Measurements from ENCODE around the gene CD63. TPM values are rescaled to one million over a fixed set of nuclear protein-coding genes. Genes with fewer than 3 reads are reported as not detected.

CD63 gene
- total RNA-seq, 2 donors from 2014 or later = 341 to 511 TPM

DNA sequence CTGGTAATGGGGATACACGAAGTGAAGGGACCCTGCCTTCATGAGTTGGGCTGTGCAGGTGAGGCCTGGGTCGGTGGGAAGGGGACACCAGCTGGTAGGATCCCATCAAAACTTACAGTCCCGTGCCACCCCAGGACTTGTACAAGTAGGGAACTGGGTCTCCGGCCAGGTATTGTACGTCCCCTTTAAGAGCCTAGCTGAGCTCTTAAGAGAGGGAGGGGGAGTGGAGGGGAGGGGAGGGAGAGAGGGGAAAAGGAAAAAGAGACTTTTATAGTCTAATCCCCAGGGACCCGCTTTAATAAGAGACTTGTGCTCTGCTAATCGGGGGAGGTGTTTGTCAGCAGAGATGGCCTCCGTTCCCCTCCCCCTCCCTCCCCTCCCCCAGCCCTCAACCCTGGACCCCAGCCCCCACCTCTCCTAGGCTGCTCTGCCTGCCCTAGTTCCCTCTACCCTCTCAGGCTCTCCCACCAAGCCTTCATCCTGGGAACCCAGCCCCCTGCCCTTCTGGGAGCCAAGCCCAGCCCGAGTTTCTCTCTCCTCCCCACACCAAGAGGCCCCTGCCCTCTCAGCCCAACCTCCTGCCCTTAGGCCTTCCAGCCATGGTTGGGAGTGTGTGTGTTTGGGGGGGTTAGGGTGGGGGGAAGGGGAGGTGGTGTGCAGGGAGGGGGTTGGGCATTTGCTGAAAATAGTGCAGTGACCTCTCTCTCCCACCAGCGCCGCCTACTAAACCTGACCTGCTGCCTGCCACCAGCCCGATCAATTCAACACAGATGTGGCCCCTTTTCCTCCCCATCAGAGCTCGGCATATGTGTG lies 16.8 kb upstream of the CD63 start:
- H3K27ac ChIP-seq = peak overlapping the region in 1 of 4 donors; percentile 3
- H3K4me1 ChIP-seq = peaks cover 23% of the 10 kb centered on the region
- intact Hi-C loops (cut with DNase I) = loop anchor here (10.0 kb wide), 3 partner anchors 79 to 289 kb away; partner anchors contain the start of gene DNAJC14
- no peaks in the 10 kb centered on the region for H3K27me3 ChIP-seq
- TF ChIP-seq POLR2A (IDR thresholded peaks at IDR 0.05) = no peak
- TF ChIP-seq CTCF (IDR thresholded peaks at IDR 0.05) = no peak
- peak; percentile 19 for ATAC-seq
- no peaks in the 10 kb centered on the region for H3K9me3 ChIP-seq
- no peak for DNase-seq
- H3K4me3 ChIP-seq = no peak overlapping the region
- WGBS, 2 donors = 19 to 29% methylated on average over 11 to 12 of the region's 13 CpGs
- no peaks in the 10 kb centered on the region for H3K36me3 ChIP-seq (replicated peaks in 1 of 2; ENCODE audit: insufficient read depth in 1 of 2, low read depth in 2 of 2)

DNA sequence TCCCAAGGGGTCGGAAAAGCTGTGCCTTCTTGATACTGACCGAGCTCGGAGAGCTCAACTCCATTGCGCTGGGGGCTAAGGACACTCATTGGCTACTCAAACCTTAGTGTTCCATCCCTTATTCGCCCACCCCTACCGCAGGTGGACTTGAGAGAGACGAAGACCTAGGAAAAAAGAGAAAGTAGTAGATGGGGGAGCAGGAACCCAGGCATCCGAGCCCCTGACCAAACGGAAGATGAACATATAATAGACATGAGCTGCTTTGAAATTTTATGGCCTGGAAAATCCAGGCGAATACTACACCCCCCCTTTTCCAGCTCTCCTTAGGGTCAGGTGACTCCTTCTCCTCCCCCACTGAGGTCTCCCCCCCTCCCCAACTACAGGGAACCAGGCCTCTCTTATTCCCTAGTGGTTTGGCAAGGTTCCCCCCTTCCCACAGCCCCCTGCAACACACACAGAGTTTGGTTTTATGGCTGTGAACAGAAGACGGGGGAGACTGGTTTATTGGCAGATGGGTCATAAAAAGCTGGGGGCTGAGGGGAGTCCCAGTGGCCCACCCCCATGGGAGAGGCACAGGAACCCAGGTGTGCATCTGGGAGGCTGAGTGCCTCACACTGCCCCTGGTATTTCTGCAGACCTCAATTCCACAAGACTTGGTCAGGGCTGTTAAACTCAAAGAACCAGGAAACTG lies 15.7 kb upstream of the CD63 start:
- TF ChIP-seq POLR2A (IDR thresholded peaks at IDR 0.05) (no peak), CTCF (IDR thresholded peaks at IDR 0.05) (no peak)
- Histone ChIP-seq H3K9me3 (no peaks in the 10 kb centered on the region), H3K4me3 (no peak overlapping the region), H3K27me3 (no peaks in the 10 kb centered on the region), H3K27ac (no peak overlapping the region), H3K4me1 (peaks cover 23% of the 10 kb centered on the region), H3K36me3 (replicated peaks in 1 of 2; ENCODE audit: insufficient read depth in 1 of 2, low read depth in 2 of 2) (no peaks in the 10 kb centered on the region)
- ATAC-seq (no peak), DNase-seq (no peak)
- intact Hi-C loops (cut with DNase I) = loop anchor here (10.0 kb wide), 3 partner anchors 80 to 290 kb away; partner anchors contain the start of gene DNAJC14
- 24 to 36% methylated on average over 10 to 11 of the region's 11 CpGs for WGBS, 2 donors

DNA sequence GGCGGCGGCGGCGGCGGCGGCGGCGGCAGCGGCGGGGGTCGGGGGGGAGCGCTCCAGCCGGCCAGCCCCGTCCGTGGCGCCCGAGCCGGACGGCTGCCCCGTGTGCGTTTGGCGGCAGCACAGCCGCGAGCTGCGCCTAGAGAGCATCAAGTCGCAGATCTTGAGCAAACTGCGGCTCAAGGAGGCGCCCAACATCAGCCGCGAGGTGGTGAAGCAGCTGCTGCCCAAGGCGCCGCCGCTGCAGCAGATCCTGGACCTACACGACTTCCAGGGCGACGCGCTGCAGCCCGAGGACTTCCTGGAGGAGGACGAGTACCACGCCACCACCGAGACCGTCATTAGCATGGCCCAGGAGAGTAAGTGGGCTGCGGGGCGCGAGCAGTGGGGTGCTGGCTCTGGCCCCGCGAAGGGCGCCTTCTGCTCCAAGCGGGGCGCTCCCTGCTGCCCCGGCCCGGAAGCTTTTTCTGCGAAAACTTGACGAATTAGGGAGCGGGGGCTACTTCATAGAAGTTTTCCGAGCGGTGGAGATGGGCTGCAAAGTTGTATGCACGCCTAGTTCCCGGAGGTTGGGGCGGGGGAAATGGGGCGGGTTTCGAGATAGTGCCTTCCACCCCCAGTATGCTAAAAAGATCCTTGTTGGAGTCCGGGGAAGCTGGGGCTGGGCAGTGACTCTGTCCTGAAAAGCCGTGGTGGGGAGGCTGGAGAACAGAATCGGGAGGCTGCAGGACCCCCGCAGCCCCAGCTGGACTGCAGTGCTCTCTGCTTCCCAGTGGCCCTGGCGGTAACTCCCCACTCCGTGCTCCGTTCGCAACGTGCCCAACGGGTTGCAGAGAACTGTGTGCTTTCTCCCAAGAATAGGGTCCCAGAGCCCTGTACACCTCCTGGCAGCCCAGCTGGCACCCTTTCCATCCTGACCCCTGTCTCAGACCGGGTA lies 14.9 kb upstream of the CD63 start:
- intact Hi-C loops (cut with DNase I) = loop anchor here (10.0 kb wide), 3 partner anchors 81 to 291 kb away; partner anchors contain the start of gene DNAJC14
- DNase-seq (peak; percentile 46 to 65 (median 62)), ATAC-seq (peak; percentile 49)
- Histone ChIP-seq H3K4me1 (peaks cover 23% of the 10 kb centered on the region), H3K27me3 (no peaks in the 10 kb centered on the region), H3K9me3 (no peaks in the 10 kb centered on the region), H3K36me3 (replicated peaks in 1 of 2; ENCODE audit: insufficient read depth in 1 of 2, low read depth in 2 of 2) (no peaks in the 10 kb centered on the region), H3K4me3 (peak overlapping the region; percentile 28 to 31), H3K27ac (peak overlapping the region in 2 of 4 donors; percentile 6 to 32)
- WGBS, 2 donors = 0 to 2% methylated on average over 26 to 46 of the region's 73 CpGs
- TF ChIP-seq CTCF (IDR thresholded peaks at IDR 0.05) = no peak
- TF ChIP-seq POLR2A (IDR thresholded peaks at IDR 0.05) = peak in 1 of 3 donors; percentile 8

- Histone ChIP-seq H3K27ac (peak within 1 kb of the TSS in 2 of 4 donors; percentile 6 to 32), H3K27me3 (no peaks in the 10 kb centered on the region), H3K36me3 (replicated peaks in 1 of 2; ENCODE audit: insufficient read depth in 1 of 2, low read depth in 2 of 2) (no peaks in the 10 kb centered on the region), H3K4me1 (peaks cover 31% of the 10 kb centered on the region), H3K9me3 (no peaks in the 10 kb centered on the region), H3K4me3 (peak within 1 kb of the TSS; percentile 28 to 31)
- intact Hi-C loops (cut with DNase I) = loop anchor here (10.0 kb wide), 3 partner anchors 82 to 292 kb away; partner anchors contain the start of gene DNAJC14
- TF ChIP-seq CTCF (IDR thresholded peaks at IDR 0.05) (no peak), POLR2A (IDR thresholded peaks at IDR 0.05) (peak in 2 of 3 donors; percentile 32 to 49)
- peak; percentile 56 to 74 (median 68) for DNase-seq
- WGBS, 2 donors = 1 to 2% methylated on average over 10 to 11 of the region's 53 CpGs
- ATAC-seq = peak; percentile 56
These were observed 14.1 kb upstream of the CD63 start, which contains the start of gene GDF11 for GRCh38 chr12:55742719-55743405. TSS of gene GDF11 (plus strand) at chr12:55743122. CDS start at chr12:55743317, 195 bp downstream.

All from body of pancreas (tissue), 4 donors.